ENCODE measurements around the gene ANKRD61. TPM values are rescaled to one million over a fixed set of nuclear protein-coding genes. Genes with fewer than 3 reads are reported as not detected.
"Not testable (repeated sequence)": the region's sequence is repeated elsewhere in the genome, so short reads cannot be mapped to it uniquely, and the experiment has no call there.

Gene ANKRD61
- under 1 TPM; 0.26 to 0.29 TPM for total RNA-seq
- 1 to 10 TPM; 2.5 to 4.5 (median 3.7) TPM for polyA plus RNA-seq (ENCODE audit: insufficient read length in 6 of 6)
- long read RNA-seq, donor 1, result 0 reads
- long read RNA-seq, donor 2, partial matches to known transcripts, result 14 of 14 reads
- long read RNA-seq, donor 2, other reads (novel, unspliced or antisense), result 0 of 14 reads
- long read RNA-seq, donor 3, partial matches to known transcripts, result 7 of 21 reads
- long read RNA-seq, donor 3, other reads (novel, unspliced or antisense), result 14 of 21 reads
- long read RNA-seq, donor 4, result 0 reads
- long read RNA-seq, donor 5, result 0 reads
- long read RNA-seq, donor 6, result 0 reads
- long read RNA-seq, donor 7, result 0 reads
- long read RNA-seq, donor 8, result 0 reads
- long read RNA-seq, donor 9, result 0 reads
- long read RNA-seq, donor 10, result 0 reads
- long read RNA-seq, donor 11, result 0 reads
- long read RNA-seq, donor 12, partial matches to known transcripts, result 29 of 29 reads
- long read RNA-seq, donor 12, other reads (novel, unspliced or antisense), result 0 of 29 reads

DNA sequence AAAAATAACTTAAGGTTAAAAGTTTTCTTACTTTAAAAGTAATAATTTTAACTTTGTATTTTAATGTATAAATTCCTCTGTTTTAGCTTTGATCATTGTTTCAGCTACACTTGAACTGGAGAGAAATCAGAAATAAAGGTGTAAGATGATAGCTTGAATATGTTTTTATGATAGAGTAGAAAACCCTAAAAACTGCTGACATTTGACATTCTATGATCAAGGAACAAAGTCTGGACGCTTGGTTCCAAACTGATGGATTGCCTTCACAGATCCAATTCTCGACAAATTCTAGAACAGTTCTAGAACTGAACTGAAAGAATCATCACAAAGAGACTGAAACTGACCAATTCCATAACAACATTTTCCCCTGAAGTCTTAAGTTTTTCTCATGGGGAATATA, at the start of gene ANKRD61:
Gene ANKRD61 (plus strand): TSS at position 389 of the 400 bp plus-strand sequence. CDS start 0 bp downstream, at position 389.
- Histone ChIP-seq H3K4me1 (peaks cover 0 to 20% of the 10 kb centered on the region in 2 donors), H3K27ac (peak within 1 kb of the TSS in 1 of 2 donors; percentile 18), H3K27me3 (no peaks in the 10 kb centered on the region), H3K9me3 (no peaks in the 10 kb centered on the region), H3K36me3 (peaks cover 0 to 96% of the 10 kb centered on the region in 2 donors), H3K4me3 (no peak within 1 kb of the TSS)
- ATAC-seq (no peak), DNase-seq (no peak)
- TF ChIP-seq CTCF (IDR thresholded peaks at IDR 0.05), result no peak
- intact Hi-C loops (cut with DNase I), result no loop called here

DNA sequence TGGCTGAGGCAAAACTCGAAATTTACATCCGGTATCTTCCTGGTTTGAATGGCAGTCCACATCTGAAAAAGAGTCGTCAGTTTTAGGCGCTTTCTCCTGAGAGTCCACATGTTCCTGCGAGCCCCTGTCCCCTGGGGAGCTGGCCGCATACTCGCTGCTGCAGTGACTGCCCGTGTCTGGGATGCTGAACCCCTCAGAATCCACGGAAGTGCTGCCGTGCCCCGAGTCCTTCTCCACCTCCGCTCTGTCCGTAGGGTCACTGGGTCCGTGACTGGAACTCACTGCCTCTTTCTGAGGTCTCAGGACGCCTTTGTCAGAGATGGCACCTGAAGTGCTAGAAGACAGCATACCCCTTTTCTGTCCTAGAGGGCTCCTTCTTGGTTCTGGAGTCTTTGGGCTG, 44.1 kb upstream of the ANKRD61 start:
- H3K4me1 ChIP-seq; H3K27ac ChIP-seq; intact Hi-C loops (cut with DNase I); H3K9me3 ChIP-seq; H3K27me3 ChIP-seq; H3K4me3 ChIP-seq; ATAC-seq; DNase-seq: not testable (repeated sequence)
- peaks cover 0 to 55% of the 10 kb centered on the region in 2 donors for H3K36me3 ChIP-seq

DNA sequence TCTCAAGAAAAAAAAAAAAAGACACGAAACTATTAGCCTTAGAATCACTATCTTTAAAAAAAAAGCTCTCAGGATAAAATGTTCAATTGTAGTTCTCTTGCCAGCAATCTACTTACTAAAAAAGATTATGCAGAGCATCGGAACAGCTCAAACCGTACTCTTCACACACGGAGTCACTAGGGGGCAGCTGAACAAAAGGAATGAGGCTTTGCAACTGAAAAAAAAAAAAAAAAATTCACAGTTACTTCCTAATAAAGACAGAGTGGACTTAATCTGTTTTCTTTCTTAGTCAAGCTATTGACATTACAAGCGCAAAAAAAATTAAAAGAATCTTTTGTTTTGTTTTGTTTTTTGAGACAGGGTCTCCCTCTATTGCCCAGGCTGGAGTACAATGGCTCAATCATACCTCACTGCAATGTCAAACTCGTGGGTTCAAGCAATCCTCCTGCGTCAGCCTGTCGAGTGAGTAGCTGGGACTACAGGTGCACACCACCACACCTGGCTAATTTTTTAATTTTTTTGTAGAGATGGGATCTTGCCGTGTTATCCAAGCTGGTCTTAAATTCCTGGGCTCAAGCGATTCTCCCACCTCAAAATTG, 33.9 kb upstream of the ANKRD61 start:
- TF ChIP-seq CTCF (IDR thresholded peaks at IDR 0.05), result peak; percentile 43 to 58
- H3K27me3 ChIP-seq, result no peaks in the 10 kb centered on the region
- intact Hi-C loops (cut with DNase I), result no loop called here
- ATAC-seq (peak; percentile 87), DNase-seq (peak in 2 of 4 donors; percentile 53 to 73)
- H3K9me3 ChIP-seq, result no peaks in the 10 kb centered on the region
- H3K36me3 ChIP-seq, result peaks cover 0 to 90% of the 10 kb centered on the region in 2 donors
- H3K4me3 ChIP-seq, result no peak overlapping the region
- H3K4me1 ChIP-seq, result no peaks in the 10 kb centered on the region
- H3K27ac ChIP-seq, result no peak overlapping the region

DNA sequence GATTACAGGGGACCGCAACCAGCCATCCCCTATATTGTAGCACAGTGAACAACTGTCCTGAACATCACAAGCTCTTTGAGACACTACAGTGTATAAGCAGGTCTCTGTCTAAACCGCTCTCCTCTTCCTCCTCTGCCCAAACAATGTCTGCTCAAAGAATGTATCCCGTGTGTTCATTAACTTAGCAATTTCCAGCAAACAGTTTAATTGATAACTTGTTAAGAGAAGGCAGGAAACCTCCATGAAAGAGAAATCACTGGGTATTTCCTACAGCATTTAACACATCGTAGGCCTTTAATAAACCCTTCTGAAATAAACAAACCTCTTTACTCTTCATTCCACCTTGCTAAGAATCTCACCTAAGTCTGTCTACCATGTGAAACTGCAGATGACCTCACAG, 23.8 kb upstream of the ANKRD61 start:
- Histone ChIP-seq H3K4me1 (peaks cover 3 to 34% of the 10 kb centered on the region in 2 donors), H3K27me3 (no peaks in the 10 kb centered on the region), H3K4me3 (no peak overlapping the region), H3K27ac (no peak overlapping the region), H3K36me3 (peaks cover 0 to 8% of the 10 kb centered on the region in 2 donors), H3K9me3 (no peaks in the 10 kb centered on the region)
- intact Hi-C loops (cut with DNase I), result no loop called here
- no peak for TF ChIP-seq CTCF (IDR thresholded peaks at IDR 0.05)
- DNase-seq (no peak), ATAC-seq (no peak)

GRCh38 chr7:6007835-6008590, 23.2 kb upstream of the ANKRD61 start:
- H3K9me3 ChIP-seq; ATAC-seq; H3K27me3 ChIP-seq; DNase-seq; H3K36me3 ChIP-seq; intact Hi-C loops (cut with DNase I): not testable (repeated sequence)
- Histone ChIP-seq H3K4me1 (peaks cover 3 to 40% of the 10 kb centered on the region in 2 donors), H3K4me3 (peak overlapping the region; percentile 89), H3K27ac (peak overlapping the region; percentile 87 to 96)
